RWPE2 (cell line): ENCODE data around the gene IQGAP2.

Experiments used
- ATAC-seq: fragments of 200-7000 bp; cut with Tn5 transposase; 3 replicates; pipeline ENCODE4 v1.9.1; 2021; ENCODE audit warnings: low read depth
- DNase-seq: peaks from one replicate; pipeline ENCODE4 v3.0.0-alpha.2; 2020; ENCODE audit warnings: low spot score
- H3K27ac ChIP-seq: fragments of 450-650 bp; 2 replicates; pipeline ENCODE4 v1.5.1; 2017; ENCODE audit warnings: mild to moderate bottlenecking; ENCODE audit not compliant: poor library complexity, severe bottlenecking
- H3K27me3 ChIP-seq: fragments of 250-450 bp; sonication (Bioruptor Pico); 2 replicates; pipeline ENCODE4 v1.5.1; 2021; ENCODE audit warnings: mild to moderate bottlenecking, moderate library complexity; ENCODE audit not compliant: insufficient read depth, poor library complexity, severe bottlenecking
- H3K36me3 ChIP-seq: fragments of 250-450 bp; sonication (Bioruptor Pico); 2 replicates; pipeline ENCODE4 v1.5.1; 2020; ENCODE audit warnings: low read depth, mild to moderate bottlenecking, moderate library complexity
- H3K4me1 ChIP-seq: fragments of 250-450 bp; sonication (Bioruptor Pico); 2 replicates; pipeline ENCODE4 v1.5.1; 2021; ENCODE audit warnings: mild to moderate bottlenecking, moderate library complexity; ENCODE audit not compliant: insufficient read depth, poor library complexity, severe bottlenecking
- H3K4me3 ChIP-seq: fragments of 250-450 bp; sonication (Bioruptor Pico); 2 replicates; pipeline ENCODE4 v1.5.1; 2021; ENCODE audit warnings: mild to moderate bottlenecking, moderate library complexity; ENCODE audit not compliant: severe bottlenecking
- H3K9me3 ChIP-seq: fragments of 250-450 bp; sonication (Bioruptor Pico); 2 replicates; pipeline ENCODE4 v1.5.1; 2021; ENCODE audit warnings: mild to moderate bottlenecking, moderate library complexity; ENCODE audit not compliant: severe bottlenecking
- TF ChIP-seq, protein P1 (sequence below): fragments of 450-650 bp; IDR thresholded peaks from one replicate; pipeline ENCODE4 v1.5.1; 2017; ENCODE audit warnings: mild to moderate bottlenecking, moderate library complexity; ENCODE audit not compliant: poor library complexity, severe bottlenecking

The IQGAP2 gene

DNA sequence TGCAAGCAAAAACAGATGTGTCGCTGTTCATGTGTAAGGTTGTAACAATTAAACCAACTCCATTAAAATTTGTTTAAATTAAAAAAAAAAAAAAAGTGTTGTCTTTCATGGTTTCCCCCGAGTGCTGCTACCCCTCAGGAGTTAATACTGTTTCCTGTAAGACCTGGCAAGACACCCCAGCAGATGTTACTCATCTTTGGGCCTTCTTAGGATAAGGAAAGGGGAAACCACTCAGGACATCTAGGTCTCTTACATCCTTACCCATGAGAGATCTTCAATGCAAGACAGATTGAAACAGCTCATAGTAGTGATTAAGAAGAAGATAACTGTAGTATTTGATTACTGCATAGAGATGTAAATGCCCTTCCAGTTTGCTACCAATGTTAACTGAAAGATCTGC lies 279.3 kb downstream of the IQGAP2 start:
- DNase-seq (no peak), ATAC-seq (no peak)
- no peaks in the 10 kb centered on the region for H3K27me3 ChIP-seq
- no peak overlapping the region for H3K27ac ChIP-seq
- no peaks in the 10 kb centered on the region for H3K9me3 ChIP-seq
- no peak overlapping the region for H3K4me3 ChIP-seq
- H3K36me3 ChIP-seq = no peaks in the 10 kb centered on the region
- peaks cover 7% of the 10 kb centered on the region for H3K4me1 ChIP-seq
- TF ChIP-seq, protein P1, sequence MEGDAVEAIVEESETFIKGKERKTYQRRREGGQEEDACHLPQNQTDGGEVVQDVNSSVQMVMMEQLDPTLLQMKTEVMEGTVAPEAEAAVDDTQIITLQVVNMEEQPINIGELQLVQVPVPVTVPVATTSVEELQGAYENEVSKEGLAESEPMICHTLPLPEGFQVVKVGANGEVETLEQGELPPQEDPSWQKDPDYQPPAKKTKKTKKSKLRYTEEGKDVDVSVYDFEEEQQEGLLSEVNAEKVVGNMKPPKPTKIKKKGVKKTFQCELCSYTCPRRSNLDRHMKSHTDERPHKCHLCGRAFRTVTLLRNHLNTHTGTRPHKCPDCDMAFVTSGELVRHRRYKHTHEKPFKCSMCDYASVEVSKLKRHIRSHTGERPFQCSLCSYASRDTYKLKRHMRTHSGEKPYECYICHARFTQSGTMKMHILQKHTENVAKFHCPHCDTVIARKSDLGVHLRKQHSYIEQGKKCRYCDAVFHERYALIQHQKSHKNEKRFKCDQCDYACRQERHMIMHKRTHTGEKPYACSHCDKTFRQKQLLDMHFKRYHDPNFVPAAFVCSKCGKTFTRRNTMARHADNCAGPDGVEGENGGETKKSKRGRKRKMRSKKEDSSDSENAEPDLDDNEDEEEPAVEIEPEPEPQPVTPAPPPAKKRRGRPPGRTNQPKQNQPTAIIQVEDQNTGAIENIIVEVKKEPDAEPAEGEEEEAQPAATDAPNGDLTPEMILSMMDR = no peak

DNA sequence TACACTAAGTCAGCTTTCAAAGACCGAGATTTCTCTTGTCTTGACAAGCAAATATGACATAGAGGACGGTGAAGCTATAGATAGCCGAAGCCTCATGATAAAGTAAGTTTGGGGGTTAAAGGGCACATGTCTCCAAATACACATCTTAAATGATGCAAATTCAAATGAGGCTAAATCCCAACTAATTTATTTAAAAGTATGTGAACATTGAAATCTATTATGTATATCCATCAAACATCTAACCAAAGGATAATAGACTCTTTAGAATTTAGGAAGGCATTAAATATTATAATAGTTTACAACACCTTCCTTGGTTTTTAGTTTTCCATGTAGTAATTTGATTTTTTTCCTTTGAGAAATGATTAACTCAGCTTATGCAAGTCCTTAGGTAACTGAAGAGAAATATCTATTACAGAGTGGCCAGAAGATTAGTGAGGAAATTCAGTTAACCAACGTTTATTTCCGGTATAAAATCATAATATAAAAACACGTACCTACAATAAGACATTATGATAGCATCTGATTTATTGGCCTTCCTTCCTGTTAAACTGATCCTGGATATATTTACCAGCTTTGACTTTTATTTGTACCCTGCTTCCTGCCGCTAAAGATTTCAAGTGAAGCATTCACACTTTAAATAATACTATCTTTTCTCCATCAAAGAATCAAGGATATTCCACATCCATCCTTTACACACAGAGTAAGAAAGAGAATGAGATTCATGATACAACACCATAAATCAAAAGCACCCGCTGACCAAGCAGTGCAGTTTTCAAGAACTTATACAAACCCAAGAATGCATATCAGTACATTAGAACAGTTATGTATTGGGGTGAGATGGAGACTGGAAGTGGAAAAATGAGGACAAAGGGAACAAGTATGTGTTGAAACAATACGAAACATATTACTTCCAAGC lies 281.0 kb downstream of the IQGAP2 start:
- H3K4me1 ChIP-seq = peaks cover 18% of the 10 kb centered on the region
- TF ChIP-seq, protein P1 = no peak
- no peaks in the 10 kb centered on the region for H3K36me3 ChIP-seq
- H3K9me3 ChIP-seq = no peaks in the 10 kb centered on the region
- no peak overlapping the region for H3K4me3 ChIP-seq
- ATAC-seq = no peak
- H3K27me3 ChIP-seq = no peaks in the 10 kb centered on the region
- no peak for DNase-seq
- no peak overlapping the region for H3K27ac ChIP-seq

DNA sequence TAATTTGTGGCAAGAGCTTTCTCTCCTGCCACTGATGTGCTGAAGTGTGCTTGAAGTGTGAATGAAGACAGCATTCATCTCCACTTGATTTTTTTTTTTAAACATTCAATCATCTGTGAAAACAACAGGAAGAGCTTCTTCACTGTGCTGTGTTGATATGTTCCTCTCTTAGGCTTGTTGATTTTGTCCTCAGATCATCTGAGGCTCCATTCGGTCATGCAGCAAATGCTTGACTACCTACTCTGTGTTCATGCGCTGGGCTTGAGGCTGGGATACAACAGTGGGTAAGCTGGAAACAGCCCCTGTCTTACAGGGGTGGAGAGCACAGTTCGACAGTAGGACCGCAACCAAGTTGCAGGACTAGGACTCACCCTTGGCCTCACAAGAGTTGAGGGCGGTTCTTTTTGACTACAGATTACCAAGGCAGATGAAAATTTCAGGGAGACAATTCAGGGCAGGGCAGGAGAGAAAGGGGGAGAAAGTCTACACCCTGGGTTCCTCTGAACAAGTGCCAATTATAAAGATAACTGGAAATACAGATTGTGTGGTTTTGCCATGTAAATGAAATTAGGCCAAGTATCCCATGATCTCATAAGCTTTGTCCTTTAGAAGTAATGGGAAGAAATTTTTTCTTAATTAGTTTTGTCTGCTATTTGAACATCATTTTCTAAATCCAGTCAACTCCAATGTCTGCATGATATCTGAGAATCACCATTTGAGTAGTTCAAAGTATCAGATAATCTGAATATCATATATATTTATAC lies 281.9 kb downstream of the IQGAP2 start:
- Histone ChIP-seq H3K36me3 (no peaks in the 10 kb centered on the region), H3K4me3 (no peak overlapping the region), H3K27ac (no peak overlapping the region), H3K27me3 (no peaks in the 10 kb centered on the region), H3K4me1 (peaks cover 27% of the 10 kb centered on the region), H3K9me3 (no peaks in the 10 kb centered on the region)
- DNase-seq (no peak), ATAC-seq (no peak)
- TF ChIP-seq, protein P1 = no peak

DNA sequence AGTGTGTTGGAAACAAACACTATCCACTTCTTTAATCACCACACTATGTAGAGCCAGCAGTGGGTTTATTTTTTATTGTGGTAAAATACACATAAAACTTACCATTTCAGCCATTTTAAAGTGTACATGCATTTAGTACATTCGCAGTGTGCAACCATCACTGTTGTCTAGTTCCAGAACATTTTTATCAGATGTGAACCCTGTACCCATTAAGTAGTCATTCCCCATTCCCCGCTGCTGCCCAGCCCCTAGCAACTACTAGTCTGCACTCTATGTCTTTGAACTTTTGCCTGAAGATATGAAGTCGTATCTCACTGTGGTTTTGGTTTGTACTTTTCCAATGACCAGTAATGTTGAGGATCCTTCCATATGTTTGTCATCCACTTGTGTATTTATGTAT lies 282.6 kb downstream of the IQGAP2 start:
- no peak for ATAC-seq
- Histone ChIP-seq H3K4me3 (no peak overlapping the region), H3K9me3 (no peaks in the 10 kb centered on the region), H3K36me3 (no peaks in the 10 kb centered on the region), H3K27ac (no peak overlapping the region), H3K4me1 (peaks cover 34% of the 10 kb centered on the region), H3K27me3 (no peaks in the 10 kb centered on the region)
- no peak for DNase-seq
- TF ChIP-seq, protein P1 = no peak

DNA sequence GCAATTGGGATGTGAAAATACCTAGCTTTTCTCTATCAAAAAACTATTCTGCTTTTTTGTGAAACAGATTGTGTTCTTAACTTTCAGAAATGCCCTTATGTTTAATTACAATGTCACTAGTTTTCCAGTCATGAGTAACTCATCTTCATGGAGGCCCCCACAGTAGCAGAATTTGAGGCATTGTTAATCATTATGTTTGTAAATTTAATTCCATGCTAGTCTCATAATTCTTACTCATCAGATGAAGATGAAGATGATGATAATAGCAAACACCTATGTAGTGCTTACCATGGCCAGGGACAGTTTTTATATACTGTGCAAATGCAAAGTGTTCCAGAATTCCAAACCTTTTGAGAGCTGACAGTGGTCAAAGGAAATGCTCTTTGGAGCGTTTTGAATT lies 285.1 kb downstream of the IQGAP2 start:
- no peak overlapping the region for H3K4me3 ChIP-seq
- ATAC-seq (no peak), DNase-seq (no peak)
- TF ChIP-seq, protein P1 = no peak
- no peaks in the 10 kb centered on the region for H3K9me3 ChIP-seq
- H3K27me3 ChIP-seq = no peaks in the 10 kb centered on the region
- peak overlapping the region; percentile 91 for H3K27ac ChIP-seq
- H3K4me1 ChIP-seq = peaks cover 49% of the 10 kb centered on the region
- no peaks in the 10 kb centered on the region for H3K36me3 ChIP-seq
